Measurements from ENCODE around the gene NANOS1.

DNA sequence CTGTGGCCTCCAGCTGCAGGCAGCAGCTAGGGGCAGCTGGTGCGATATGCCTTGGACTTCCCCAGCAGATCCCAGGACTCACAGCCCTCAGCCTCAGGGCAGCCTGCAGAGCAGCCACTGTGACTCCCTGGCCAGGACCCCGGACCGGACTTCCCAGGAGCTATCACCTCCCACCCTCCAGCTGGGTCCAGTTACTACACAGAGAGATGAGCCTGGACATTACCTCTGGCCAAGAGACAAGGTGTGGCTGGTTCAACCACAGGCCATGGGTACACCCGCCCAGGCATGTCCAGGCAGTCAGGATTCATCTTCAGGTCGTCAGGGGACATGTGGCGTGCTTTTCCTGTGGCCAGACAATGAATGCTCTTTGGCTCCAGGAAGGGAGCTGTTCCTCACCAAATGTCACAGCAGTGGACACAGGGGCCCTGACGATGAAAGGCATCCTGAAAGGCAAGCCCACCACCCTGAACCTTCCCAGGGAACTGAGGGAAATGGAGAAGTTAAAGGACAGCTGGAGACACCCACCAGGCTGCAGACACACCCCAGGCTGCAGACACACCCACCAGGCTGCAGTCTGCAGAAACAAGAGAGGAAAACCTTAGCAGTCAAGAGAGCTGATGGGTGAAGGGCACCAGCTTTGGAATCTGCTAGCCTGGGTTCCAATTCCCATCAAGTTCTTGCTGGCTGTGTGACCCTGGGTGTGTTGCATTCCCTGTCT is 25.8 kb upstream of the NANOS1 start:
- TF ChIP-seq, protein P1, sequence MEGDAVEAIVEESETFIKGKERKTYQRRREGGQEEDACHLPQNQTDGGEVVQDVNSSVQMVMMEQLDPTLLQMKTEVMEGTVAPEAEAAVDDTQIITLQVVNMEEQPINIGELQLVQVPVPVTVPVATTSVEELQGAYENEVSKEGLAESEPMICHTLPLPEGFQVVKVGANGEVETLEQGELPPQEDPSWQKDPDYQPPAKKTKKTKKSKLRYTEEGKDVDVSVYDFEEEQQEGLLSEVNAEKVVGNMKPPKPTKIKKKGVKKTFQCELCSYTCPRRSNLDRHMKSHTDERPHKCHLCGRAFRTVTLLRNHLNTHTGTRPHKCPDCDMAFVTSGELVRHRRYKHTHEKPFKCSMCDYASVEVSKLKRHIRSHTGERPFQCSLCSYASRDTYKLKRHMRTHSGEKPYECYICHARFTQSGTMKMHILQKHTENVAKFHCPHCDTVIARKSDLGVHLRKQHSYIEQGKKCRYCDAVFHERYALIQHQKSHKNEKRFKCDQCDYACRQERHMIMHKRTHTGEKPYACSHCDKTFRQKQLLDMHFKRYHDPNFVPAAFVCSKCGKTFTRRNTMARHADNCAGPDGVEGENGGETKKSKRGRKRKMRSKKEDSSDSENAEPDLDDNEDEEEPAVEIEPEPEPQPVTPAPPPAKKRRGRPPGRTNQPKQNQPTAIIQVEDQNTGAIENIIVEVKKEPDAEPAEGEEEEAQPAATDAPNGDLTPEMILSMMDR (IDR thresholded peaks at IDR 0.05; ENCODE audit: borderline replicate concordance, extremely low read depth, low read length, poor library complexity, severe bottlenecking): no peak
- no peak for TF ChIP-seq EZH2 (IDR thresholded peaks at IDR 0.05; ENCODE audit: borderline replicate concordance, low read depth, low read length, severe bottlenecking)

All from DND-41 (cell line).